Lower lobe of right lung (tissue), 2 donors: ENCODE results near the gene TSHZ3. TPM values are rescaled to one million over a fixed set of nuclear protein-coding genes. Genes with fewer than 3 reads are reported as not detected.
A peak's percentile ranks its signal among the peaks of the same experiment; 100 is the strongest.

ENCODE experiments used
- ATAC-seq, 2 donors: fragments of 200-7000 bp; cut with Tn5 transposase; one replicate each; pipeline ENCODE4 v1.9.1; 2020 to 2022; ENCODE audit warnings: mild to moderate bottlenecking in 2 of 2, moderate library complexity in 2 of 2
- DNase-seq: peaks from one replicate; pipeline ENCODE4 v3.0.0-alpha.2; 2020
- H3K27ac ChIP-seq: fragments of 200-600 bp; one replicate; pipeline ENCODE4 v1.8.0; 2022
- H3K27me3 ChIP-seq: fragments of 200-600 bp; one replicate; pipeline ENCODE4 v1.8.0; 2022; ENCODE audit warnings: low read depth
- H3K36me3 ChIP-seq: fragments of 200-600 bp; one replicate; pipeline ENCODE4 v1.8.0; 2022; ENCODE audit warnings: mild to moderate bottlenecking
- H3K4me1 ChIP-seq: fragments of 200-600 bp; one replicate; pipeline ENCODE4 v1.8.0; 2022
- H3K4me3 ChIP-seq: fragments of 200-600 bp; one replicate; pipeline ENCODE4 v1.8.0; 2022; ENCODE audit warnings: mild to moderate bottlenecking
- H3K9me3 ChIP-seq: fragments of 200-600 bp; one replicate; pipeline ENCODE4 v1.8.0; 2022
- intact Hi-C: fragments of 100-400 bp; cut with DNase I; formaldehyde crosslinking; loops from one replicate; pipeline ENCODE4 v1.11.0; 2022
- total RNA-seq: library from RNA; stranded (reverse); fragmentation: NEBNext Ultra II Directional; extraction: Animal tissue kit (Norgen Biotek cat#: 25700); gene quantifications from one replicate; pipeline ENCODE4 v1.2.1, GENCODE V29; 2021
- TF ChIP-seq, protein P1 (sequence below): fragments of 200-600 bp; IDR thresholded peaks from one replicate; pipeline ENCODE4 v1.8.0; 2022; ENCODE audit warnings: antibody characterized with exemption, mild to moderate bottlenecking
- donor health status: DM: no; HTN: yes; CAD: no; lungs with severe emphysema.

TSHZ3 gene
- total RNA-seq, 1 donor from 2014 or later = 5.7 TPM

DNA sequence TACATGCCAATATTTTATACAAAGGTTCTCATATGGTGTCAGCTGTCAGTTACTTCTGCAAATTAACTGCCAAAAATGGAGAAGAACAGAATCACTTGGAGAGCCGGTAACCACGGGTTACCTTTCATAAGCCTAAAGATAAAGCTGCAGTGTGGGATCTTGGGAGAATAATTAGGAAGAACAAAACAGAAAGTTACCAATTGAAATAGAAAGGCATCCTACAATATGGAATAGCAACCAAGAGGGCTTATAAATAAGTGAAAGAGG lies 74.2 kb downstream of the TSHZ3 start:
- intact Hi-C loops = no loop called here
- TF ChIP-seq, protein P1, sequence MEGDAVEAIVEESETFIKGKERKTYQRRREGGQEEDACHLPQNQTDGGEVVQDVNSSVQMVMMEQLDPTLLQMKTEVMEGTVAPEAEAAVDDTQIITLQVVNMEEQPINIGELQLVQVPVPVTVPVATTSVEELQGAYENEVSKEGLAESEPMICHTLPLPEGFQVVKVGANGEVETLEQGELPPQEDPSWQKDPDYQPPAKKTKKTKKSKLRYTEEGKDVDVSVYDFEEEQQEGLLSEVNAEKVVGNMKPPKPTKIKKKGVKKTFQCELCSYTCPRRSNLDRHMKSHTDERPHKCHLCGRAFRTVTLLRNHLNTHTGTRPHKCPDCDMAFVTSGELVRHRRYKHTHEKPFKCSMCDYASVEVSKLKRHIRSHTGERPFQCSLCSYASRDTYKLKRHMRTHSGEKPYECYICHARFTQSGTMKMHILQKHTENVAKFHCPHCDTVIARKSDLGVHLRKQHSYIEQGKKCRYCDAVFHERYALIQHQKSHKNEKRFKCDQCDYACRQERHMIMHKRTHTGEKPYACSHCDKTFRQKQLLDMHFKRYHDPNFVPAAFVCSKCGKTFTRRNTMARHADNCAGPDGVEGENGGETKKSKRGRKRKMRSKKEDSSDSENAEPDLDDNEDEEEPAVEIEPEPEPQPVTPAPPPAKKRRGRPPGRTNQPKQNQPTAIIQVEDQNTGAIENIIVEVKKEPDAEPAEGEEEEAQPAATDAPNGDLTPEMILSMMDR = no peak
- Histone ChIP-seq H3K27ac (no peak overlapping the region), H3K4me3 (no peak overlapping the region), H3K9me3 (no peaks in the 10 kb centered on the region), H3K27me3 (no peaks in the 10 kb centered on the region), H3K4me1 (no peaks in the 10 kb centered on the region), H3K36me3 (peaks cover 23% of the 10 kb centered on the region)
- ATAC-seq (no peak), DNase-seq (no peak)

DNA sequence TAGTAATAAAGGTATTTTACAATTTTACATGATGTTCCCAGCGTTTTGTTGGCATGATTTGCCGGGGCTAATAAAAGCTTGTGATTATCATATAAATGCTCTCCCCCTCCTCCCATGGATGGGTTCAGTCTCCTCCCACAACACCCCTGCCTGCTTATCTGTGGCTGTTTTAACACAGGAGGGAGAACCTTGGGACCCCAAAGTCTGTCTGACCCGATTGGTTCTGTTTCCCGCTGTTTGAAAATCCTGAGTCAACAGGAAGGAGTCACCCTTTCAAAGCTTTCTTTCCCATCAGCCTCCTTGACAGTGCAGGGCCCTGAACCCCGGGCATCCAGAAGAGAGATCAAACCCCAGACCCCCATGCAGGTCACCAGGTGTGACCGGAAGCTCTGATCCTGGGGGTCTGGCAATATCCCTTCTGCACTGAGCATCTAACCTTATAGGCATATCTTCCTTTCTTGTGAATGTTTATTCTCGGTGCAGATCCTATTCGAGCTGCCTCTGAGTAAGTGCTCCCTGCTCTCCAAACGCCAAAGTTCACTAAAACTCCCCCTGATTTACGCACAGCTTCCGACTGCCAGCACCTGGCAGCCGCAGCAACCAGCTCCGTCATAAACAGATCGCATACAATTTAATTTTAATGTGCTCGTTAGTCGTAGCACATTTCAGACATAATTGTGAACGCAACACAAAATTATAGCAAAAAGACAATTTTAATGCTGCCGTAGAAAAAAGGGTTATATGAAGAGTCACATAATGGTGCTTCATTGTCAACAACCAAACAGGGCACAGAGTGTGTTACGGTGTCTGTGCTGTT lies 74.8 kb downstream of the TSHZ3 start:
- Histone ChIP-seq H3K36me3 (peaks cover 23% of the 10 kb centered on the region), H3K4me3 (no peak overlapping the region), H3K27ac (no peak overlapping the region), H3K4me1 (no peaks in the 10 kb centered on the region), H3K27me3 (no peaks in the 10 kb centered on the region), H3K9me3 (no peaks in the 10 kb centered on the region)
- no peak for ATAC-seq
- intact Hi-C loops = no loop called here
- peak; percentile 5 for DNase-seq
- TF ChIP-seq, protein P1 = no peak

DNA sequence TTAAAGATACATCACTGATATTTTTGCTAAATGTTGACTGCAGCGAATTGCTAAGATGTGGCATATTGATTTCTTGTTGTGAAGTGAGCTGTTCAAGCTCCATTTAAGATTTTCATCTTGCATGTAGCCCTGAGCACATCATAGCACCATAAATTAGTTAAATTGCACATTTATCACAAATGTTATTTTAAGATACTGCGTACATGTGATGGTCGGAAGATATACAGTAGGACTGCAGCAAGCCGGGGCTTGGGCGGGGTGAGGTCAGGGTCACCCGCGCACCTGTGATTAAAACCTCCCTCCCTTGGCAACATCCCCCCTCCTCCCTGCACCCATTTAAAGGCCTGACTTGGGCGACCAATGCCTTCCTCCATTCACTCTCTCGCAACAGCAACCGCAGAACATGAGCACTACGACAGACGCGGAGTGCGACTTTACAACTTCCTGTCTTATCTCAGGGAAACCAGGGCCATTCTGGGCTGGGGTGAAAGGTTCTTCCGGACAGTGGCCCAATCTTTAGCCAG lies 76.6 kb downstream of the TSHZ3 start:
- TF ChIP-seq, protein P1 = no peak
- Histone ChIP-seq H3K27ac (no peak overlapping the region), H3K9me3 (no peaks in the 10 kb centered on the region), H3K27me3 (no peaks in the 10 kb centered on the region), H3K4me1 (no peaks in the 10 kb centered on the region), H3K36me3 (peaks cover 12% of the 10 kb centered on the region), H3K4me3 (no peak overlapping the region)
- intact Hi-C loops = no loop called here
- DNase-seq (no peak), ATAC-seq (no peak)

DNA sequence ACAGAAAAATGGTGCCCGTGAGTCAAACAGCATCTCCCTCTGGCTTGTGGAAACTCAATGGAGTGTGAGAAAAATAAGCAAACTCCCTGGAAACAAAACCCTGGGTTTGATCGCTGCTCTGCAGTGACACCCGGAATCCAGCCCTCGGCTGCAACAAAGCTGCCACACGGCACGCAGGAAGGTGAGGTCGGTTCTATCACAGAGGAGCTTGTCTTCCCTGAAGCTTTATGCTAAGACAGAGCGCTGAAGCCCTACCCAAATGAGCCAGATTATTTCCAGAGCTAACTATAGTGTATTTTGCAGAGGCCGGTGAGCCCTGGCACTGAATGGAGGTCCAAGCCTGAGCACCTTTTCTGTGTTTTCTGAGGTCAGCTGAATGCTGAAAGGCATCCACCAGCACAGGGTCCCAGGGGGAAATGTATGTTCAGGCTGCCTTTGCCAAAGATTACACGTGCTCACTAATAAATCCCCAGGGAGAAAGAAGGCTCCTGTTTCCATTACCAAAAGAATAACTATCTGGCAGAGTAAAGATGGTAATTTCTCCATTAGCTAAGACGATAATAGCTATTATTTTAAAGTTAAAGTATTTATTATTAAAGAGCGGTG lies 77.8 kb downstream of the TSHZ3 start:
- no peaks in the 10 kb centered on the region for H3K9me3 ChIP-seq
- no peaks in the 10 kb centered on the region for H3K4me1 ChIP-seq
- DNase-seq = no peak
- no peaks in the 10 kb centered on the region for H3K27me3 ChIP-seq
- ATAC-seq = no peak
- no peak overlapping the region for H3K4me3 ChIP-seq
- TF ChIP-seq, protein P1 = no peak
- intact Hi-C loops = no loop called here
- H3K27ac ChIP-seq = no peak overlapping the region
- peaks cover 4% of the 10 kb centered on the region for H3K36me3 ChIP-seq

DNA sequence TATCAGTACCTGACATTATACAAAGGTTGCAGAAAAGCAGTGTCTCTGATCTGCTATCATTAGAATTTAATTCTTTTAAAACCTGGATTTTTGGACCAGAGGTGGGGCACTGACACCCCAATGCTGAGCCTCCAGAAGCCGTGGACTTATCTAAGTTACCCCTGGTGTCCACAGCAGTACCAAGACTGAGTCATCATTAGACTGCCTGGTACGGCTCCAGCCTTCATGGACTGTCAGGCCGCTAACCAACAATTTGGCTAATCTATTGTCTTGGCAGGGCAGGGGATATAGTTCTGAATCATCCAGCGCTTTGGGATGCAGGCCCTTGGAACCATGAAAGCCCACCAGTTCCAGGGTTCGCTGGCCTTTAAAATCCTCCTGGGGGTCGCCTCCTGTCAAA lies 78.3 kb downstream of the TSHZ3 start:
- ATAC-seq (no peak), DNase-seq (no peak)
- Histone ChIP-seq H3K27ac (no peak overlapping the region), H3K36me3 (no peaks in the 10 kb centered on the region), H3K9me3 (no peaks in the 10 kb centered on the region), H3K4me3 (no peak overlapping the region), H3K4me1 (no peaks in the 10 kb centered on the region), H3K27me3 (no peaks in the 10 kb centered on the region)
- TF ChIP-seq, protein P1 = no peak
- intact Hi-C loops = no loop called here
